ENCODE measurements around the gene EIF2B2.
"Not testable (repeated sequence)": the region's sequence is repeated elsewhere in the genome, so short reads cannot be mapped to it uniquely, and the experiment has no call there.

The EIF2B2 gene

DNA sequence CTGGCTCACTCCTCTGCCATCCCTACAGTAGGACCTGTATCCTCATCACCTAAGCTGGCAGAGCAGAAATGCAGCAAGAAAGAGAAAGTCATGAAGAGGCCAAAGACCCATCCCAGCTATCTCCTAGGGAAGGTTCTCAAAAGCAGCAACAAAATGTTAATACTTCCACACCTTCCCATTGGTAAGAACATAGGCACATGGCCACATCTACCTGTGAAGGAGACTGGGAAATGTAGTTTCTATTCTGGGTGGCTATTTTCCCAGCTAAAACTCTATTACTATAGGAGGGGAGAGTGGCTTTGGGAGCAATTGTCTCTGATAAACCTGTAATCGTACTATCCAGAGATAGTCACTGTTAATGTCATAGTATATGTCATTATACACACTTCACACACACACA, 13.7 kb upstream of the EIF2B2 start:
- no peak for DNase-seq (ENCODE audit: low read depth)
- TF ChIP-seq, protein P1, sequence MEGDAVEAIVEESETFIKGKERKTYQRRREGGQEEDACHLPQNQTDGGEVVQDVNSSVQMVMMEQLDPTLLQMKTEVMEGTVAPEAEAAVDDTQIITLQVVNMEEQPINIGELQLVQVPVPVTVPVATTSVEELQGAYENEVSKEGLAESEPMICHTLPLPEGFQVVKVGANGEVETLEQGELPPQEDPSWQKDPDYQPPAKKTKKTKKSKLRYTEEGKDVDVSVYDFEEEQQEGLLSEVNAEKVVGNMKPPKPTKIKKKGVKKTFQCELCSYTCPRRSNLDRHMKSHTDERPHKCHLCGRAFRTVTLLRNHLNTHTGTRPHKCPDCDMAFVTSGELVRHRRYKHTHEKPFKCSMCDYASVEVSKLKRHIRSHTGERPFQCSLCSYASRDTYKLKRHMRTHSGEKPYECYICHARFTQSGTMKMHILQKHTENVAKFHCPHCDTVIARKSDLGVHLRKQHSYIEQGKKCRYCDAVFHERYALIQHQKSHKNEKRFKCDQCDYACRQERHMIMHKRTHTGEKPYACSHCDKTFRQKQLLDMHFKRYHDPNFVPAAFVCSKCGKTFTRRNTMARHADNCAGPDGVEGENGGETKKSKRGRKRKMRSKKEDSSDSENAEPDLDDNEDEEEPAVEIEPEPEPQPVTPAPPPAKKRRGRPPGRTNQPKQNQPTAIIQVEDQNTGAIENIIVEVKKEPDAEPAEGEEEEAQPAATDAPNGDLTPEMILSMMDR (IDR thresholded peaks at IDR 0.05; ENCODE audit: insufficient read depth, low read depth, low read length, missing control alignments) = no peak
- no peak overlapping the region for H3K4me3 ChIP-seq (ENCODE audit: low read depth, low read length)

DNA sequence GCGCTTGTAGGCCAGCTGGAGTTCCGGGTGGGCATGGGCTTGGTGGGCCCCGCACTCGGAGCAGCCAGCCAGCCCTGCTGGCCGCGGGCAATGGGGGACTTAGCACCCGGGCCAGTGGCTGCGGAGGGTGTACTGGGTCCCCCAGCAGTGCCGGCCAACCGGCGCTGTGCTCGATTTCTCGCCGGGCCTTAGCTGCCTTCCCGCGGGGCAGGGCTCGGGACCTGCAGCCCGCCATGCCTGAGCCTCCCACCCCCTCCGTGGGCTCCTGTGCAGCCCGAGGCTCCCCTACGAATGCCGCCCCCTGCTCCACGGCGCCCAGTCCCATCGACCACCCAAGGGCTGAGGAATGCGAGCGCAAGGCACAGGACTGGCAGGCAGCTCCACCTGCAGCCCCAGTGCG, 8.5 kb upstream of the EIF2B2 start:
- not testable (repeated sequence) for H3K4me3 ChIP-seq (ENCODE audit: low read depth, low read length); DNase-seq (ENCODE audit: low read depth)

DNA sequence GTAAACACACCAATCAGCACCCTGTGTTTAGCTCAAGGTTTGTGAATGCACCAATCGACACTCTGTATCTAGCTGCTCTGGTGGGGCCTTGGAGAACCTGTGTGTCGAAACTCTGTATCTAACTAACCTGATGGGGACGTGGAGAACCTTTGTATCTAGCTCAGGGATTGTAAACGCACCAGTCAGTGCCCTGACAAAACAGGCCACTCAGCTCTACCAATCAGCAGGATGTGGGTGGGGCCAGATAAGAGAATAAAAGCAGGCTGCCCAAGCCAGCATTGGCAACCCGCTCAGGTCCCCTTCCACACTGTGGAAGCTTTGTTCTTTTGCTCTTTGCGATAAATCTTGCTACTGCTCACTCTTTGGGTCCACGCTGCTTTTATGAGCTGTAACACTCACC, 6.9 kb upstream of the EIF2B2 start:
- not testable (repeated sequence) for DNase-seq (ENCODE audit: low read depth); H3K4me3 ChIP-seq (ENCODE audit: low read depth, low read length)

DNA sequence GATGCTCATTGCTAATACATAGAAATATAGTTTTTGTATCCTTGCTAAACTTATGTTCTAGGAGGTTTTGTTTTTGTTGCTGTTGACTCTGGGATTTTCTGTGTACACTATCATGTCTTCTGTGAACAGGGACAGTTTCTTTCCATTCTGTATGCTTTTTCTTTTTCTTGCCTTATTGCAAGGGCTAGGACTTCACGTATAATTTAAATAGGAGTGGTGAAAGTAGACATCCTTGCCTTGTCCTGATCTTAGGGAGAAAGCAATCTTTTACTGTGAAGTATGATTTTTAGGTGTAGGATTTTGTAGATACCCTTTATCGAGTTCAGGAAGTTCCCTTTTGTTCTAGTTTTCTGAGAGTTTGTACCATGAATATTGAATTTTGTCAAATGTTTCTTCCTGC, 1.5 kb upstream of the EIF2B2 start:
- TF ChIP-seq, protein P1 (IDR thresholded peaks at IDR 0.05; ENCODE audit: insufficient read depth, low read depth, low read length, missing control alignments) = no peak
- H3K4me3 ChIP-seq (ENCODE audit: low read depth, low read length) = no peak overlapping the region
- DNase-seq (ENCODE audit: low read depth) = no peak

DNA sequence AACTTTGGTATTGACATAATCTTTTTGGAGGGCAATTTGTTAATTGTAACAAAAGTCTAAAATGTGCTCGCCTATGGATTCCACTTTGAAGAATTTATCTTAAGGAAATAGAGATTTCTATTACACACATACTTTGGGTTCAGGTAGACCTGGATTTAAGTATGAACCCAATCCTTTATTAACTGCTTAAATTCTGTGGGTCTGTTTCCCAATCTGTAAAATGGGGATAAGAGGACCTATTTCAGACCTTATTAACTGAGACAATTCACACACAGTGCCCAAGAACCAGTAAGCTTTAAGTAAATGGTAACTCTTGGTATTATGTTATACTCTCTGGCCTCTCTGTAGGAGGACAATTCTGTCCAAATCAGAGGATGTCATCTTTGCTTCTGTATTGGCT, 822 bp upstream of the EIF2B2 start:
- peak overlapping the region; percentile 90 for H3K4me3 ChIP-seq (ENCODE audit: low read depth, low read length)
- TF ChIP-seq, protein P1 (IDR thresholded peaks at IDR 0.05; ENCODE audit: insufficient read depth, low read depth, low read length, missing control alignments) = no peak
- no peak for DNase-seq (ENCODE audit: low read depth)

DNA sequence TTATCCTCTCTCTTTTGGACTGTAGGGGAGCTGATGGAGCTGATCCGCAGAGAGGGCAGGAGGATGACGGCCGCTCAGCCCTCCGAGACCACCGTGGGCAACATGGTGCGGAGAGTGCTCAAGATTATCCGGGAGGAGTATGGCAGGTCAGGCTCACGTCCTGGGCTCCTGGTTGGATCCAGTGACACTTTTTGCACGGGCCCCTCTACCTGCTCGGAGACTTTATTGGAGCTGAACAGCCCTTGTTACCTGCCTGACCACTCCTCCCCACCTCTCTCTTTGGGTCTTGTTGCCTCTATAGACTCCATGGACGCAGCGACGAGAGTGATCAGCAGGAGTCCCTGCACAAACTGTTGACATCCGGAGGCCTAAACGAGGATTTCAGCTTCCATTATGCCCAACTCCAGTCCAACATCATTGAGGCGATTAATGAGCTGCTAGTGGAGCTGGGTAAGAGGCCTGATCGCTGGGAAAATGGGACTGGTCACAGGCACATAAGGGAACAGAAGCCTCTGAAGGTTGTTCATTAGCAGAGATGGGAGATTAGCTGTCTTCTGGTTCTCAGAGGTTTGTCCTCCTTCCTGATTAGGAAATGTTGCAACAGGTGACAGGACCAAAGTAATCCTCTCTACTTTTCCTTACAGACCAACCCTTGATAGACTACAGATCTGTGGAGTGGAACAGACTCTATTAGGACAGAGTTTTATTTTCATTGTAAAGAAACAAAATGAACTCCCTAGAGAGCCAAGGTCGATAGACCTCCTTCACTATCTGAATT, 718 bp downstream of the EIF2B2 start:
- no peak for DNase-seq (ENCODE audit: low read depth)
- TF ChIP-seq, protein P1 (IDR thresholded peaks at IDR 0.05; ENCODE audit: insufficient read depth, low read depth, low read length, missing control alignments) = no peak

DNA sequence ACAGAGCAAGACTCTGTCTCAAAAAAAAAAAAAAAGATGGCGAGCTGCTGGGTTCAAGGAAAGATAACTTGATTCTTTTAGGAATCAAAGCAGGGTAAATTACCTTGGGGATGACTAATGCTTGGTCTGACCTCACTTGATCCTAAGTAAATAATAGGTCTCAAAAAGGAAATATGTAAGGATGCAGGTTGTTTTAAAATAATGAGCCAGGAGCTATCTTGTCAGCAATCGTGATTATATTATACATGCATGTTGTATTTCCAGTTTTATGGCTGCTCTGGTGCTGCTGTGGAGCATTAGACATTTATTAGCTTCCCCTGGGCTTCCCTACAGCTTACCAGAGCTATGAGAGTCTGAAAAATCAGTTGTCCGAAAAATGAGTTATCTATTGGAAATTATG, 2.6 kb downstream of the EIF2B2 start:
- H3K4me3 ChIP-seq (ENCODE audit: low read depth, low read length) = no peak overlapping the region
- no peak for DNase-seq (ENCODE audit: low read depth)
- TF ChIP-seq, protein P1 (IDR thresholded peaks at IDR 0.05; ENCODE audit: insufficient read depth, low read depth, low read length, missing control alignments) = no peak

More for the DNA sequence above, 718 bp downstream of the EIF2B2 start:
- peak overlapping the region; percentile 90 for H3K4me3 ChIP-seq (ENCODE audit: low read depth, low read length)

DNA sequence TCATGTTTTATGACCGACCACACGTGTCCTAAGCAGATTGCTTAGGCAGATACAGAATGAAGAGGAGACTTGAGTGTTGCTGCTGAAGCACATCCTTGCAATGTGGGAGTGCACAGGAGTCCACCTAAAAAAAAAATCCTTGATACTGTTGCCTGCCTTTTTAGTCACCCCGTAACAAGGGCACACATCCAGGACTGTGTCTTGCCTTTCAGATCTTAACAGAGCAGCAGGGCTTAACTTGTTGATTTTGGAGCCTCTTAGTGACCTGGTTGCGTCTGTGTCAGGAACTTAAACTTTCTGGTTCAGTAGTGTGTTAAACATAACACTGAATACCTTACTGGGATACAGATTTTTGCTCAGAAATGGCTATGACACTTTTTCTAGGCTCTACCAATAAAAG, 6.5 kb downstream of the EIF2B2 start:
- H3K4me3 ChIP-seq (ENCODE audit: low read depth, low read length) = no peak overlapping the region
- no peak for DNase-seq (ENCODE audit: low read depth)
- TF ChIP-seq, protein P1 (IDR thresholded peaks at IDR 0.05; ENCODE audit: insufficient read depth, low read depth, low read length, missing control alignments) = no peak

All from GM12865 (cell line).